Esophagus mucosa (tissue), 1 donor: Measurements from ENCODE around the gene COBL. TPM values are rescaled to one million over a fixed set of nuclear protein-coding genes. Genes with fewer than 3 reads are reported as not detected.

Experiments used
- ATAC-seq: fragments of 200-7000 bp; cut with Tn5 transposase; one replicate; pipeline ENCODE4 v1.9.1; 2020
- total RNA-seq: library from RNA; stranded (reverse); gene quantifications from one replicate; pipeline ENCODE4 v1.2.4, GENCODE V29; 2023
- donor health status: DM: yes; HTN: yes; CAD: no.

Gene COBL
- total RNA-seq, 1 donor from 2014 or later, result 10.4 TPM

GRCh38 chr7:51140199-51141164 is 176.1 kb downstream of the COBL start:
- no peak for ATAC-seq

GRCh38 chr7:51139796-51140195 is 176.8 kb downstream of the COBL start:
- peak; percentile 68 for ATAC-seq

- ATAC-seq, result no peak
These were observed 178.2 kb downstream of the COBL start for GRCh38 chr7:51138123-51139085.

GRCh38 chr7:51135576-51135975 is 181.0 kb downstream of the COBL start:
- ATAC-seq, result no peak

- ATAC-seq, result no peak
These were observed 182.6 kb downstream of the COBL start for GRCh38 chr7:51134013-51134441.

GRCh38 chr7:51132661-51133060 is 183.9 kb downstream of the COBL start:
- ATAC-seq, result no peak

GRCh38 chr7:51129527-51130472 is 186.8 kb downstream of the COBL start:
- no peak for ATAC-seq

GRCh38 chr7:51128545-51129435 is 187.8 kb downstream of the COBL start:
- no peak for ATAC-seq

- no peak for ATAC-seq
These were observed 189.0 kb downstream of the COBL start for GRCh38 chr7:51127618-51127904.

GRCh38 chr7:51126813-51127617 is 189.6 kb downstream of the COBL start:
- ATAC-seq, result no peak

GRCh38 chr7:51126324-51126723 is 190.3 kb downstream of the COBL start:
- no peak for ATAC-seq

GRCh38 chr7:51124321-51124720 is 192.3 kb downstream of the COBL start:
- ATAC-seq, result no peak

GRCh38 chr7:51123322-51124019 is 193.1 kb downstream of the COBL start:
- ATAC-seq, result peak; percentile 100

- no peak for ATAC-seq
These were observed 194.6 kb downstream of the COBL start for GRCh38 chr7:51121931-51122425.

GRCh38 chr7:51121036-51121790 is 195.4 kb downstream of the COBL start:
- ATAC-seq, result no peak

- ATAC-seq, result no peak
These were observed 198.0 kb downstream of the COBL start for GRCh38 chr7:51118628-51119027.

- no peak for ATAC-seq
These were observed 202.1 kb downstream of the COBL start for GRCh38 chr7:51114501-51114900.

GRCh38 chr7:51113962-51114361 is 202.6 kb downstream of the COBL start:
- no peak for ATAC-seq

- no peak for ATAC-seq
These were observed 203.0 kb downstream of the COBL start for GRCh38 chr7:51113560-51113959.
